Stimulated activated CD8-positive, alpha-beta memory T cell treated with anti-CD3 and anti-CD28 coated beads, Interleukin-12 subunit alpha, Interleukin-12 subunit beta, amount 100 ng/mL, for 4 hours (primary cell): ENCODE measurements around the gene LAMA4.

Experiments used
- DNase-seq: peaks from one replicate; pipeline ENCODE4 v3.0.0-alpha.2; 2020; ENCODE audit warnings: low read depth

The LAMA4 gene

GRCh38 chr6:112190164-112190563, 64.2 kb downstream of the LAMA4 start:
- DNase-seq: no peak

DNA sequence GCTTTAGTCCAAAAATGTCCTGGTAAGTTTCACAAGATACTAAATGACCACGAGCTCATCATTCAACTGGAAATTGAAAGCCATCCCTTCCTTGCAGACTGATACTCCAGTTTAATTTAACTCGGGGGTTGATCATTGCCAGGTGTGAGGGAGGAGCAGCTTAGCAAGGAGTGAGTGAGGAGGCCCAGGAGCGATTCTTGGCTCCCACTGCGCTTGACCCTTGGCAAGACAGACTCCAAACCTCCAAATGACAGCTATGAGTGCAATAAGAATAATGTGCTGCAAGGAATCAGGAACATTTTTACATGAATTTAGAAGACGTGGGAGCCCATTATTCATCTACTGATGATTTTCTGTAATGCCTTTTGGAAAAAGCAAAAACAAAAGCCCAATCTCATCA, 64.9 kb downstream of the LAMA4 start:
- DNase-seq: no peak

- no peak for DNase-seq
Measured at GRCh38 chr6:112188906-112189305, 65.5 kb downstream of the LAMA4 start.

GRCh38 chr6:112187736-112188135, 66.6 kb downstream of the LAMA4 start:
- no peak for DNase-seq

DNA sequence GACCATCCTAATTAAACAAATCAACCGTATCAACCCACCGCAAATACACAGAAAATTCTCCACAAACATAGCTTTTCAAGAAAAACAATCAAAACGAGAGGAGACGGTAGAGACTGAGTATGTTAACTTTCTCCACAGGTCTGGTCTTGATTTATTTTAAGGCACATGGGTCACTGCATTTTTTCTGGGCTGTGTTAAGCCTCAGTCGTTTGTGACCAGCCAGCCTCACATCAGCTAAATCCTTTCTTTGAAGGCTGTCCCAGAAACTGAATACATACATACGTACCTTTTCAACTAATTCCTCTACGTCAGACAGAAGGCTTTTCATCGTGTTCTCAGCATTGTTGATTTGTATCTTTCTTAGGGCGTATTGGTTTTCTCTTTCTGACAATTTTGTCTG, 69.4 kb downstream of the LAMA4 start:
- DNase-seq: no peak

DNA sequence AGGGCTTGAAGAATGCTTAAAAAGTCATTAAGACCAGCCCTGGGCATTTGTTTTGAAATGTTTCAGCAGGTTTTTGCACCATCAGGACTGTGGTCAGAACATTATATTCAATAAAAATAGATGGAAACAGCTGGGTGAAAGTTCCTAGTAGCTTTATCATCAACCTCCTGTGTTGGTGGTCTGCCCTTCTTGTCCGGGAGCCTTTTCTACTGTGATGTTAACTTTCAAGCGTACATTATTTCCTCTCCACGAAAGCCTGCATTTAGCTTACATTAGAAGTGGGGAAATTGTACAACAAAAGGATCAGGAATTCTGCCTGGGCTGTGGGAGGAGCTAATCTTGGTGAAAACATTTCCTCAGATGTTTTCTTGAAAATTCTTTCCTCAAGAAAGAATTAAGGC, 71.1 kb downstream of the LAMA4 start:
- no peak for DNase-seq

DNA sequence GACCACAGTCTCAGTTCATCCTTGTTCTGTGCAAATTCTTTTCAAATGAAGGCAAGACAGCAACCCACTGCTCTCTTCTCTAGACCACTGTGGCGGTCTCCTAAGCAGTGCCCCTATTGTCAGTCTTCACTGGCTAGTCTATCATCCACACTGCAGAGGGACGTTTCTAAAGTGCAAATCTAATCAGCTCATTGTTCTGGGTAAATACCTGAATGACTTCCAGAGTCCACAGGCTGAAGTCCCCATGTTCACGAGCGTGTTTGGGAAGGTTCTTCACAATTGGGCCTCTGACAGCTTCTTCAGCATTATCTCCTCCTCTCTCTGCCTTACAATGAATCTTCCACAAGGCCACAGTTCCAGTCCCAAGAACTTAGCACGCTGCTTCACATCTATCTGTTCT, 73.2 kb downstream of the LAMA4 start:
- DNase-seq: no peak

GRCh38 chr6:112180095-112180820, 74.1 kb downstream of the LAMA4 start:
- DNase-seq: no peak

DNA sequence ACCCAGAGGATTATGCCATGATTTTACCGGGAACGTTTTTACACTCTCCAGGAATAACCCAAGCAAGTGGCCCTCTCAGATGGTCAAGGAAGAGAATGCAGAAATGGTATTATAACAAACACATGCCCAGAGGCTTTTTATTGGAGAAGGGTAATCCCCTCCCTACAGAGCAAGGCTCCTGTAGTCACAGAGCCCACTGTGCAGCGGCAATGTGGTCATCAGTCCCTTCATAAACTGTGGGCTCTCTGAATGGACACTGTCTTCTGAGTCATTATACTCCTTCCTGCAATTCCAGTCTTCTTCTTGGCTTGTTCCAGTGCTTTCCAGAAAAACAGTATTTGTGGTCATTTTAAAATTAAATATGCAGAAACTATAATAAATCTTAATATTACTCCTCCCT, 74.7 kb downstream of the LAMA4 start:
- no peak for DNase-seq

GRCh38 chr6:112178846-112179245, 75.5 kb downstream of the LAMA4 start:
- no peak for DNase-seq

DNA sequence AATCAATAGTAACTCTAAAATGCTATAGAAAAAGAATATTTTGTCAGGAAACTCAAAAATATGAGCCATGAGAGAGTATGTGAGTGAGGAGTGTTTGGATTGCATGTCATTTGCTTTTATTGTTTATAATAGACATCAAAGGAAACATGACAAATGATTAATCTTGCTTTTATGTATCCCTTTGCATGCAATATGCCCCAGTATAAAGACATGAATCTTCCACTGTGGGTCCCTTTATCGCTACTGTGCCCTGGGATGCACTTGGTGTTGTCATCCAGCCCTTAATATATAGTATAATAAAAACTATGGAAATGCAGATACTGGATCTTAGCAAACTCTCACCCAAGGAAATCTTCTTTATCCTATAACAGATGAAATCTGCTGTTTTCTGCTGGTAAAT, 77.3 kb downstream of the LAMA4 start:
- no peak for DNase-seq

DNA sequence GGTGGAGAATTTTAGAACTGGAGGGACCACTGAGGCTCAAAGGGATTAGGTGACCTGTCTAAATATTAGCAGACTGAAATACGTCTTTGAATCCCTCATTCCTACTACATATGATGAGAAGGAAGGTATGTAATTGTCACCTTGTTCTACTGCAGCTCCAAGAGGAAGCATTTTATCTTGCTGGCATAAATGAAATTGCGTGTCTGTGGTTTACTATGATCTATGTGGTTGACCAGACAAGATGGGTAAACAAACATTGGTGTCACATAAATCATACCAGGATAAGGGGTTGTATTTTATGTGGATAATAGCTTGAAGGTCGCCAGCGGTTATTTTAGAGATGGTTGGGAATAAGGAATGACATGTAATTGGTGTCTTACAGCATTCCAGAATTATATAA, 78.2 kb downstream of the LAMA4 start:
- DNase-seq: no peak

DNA sequence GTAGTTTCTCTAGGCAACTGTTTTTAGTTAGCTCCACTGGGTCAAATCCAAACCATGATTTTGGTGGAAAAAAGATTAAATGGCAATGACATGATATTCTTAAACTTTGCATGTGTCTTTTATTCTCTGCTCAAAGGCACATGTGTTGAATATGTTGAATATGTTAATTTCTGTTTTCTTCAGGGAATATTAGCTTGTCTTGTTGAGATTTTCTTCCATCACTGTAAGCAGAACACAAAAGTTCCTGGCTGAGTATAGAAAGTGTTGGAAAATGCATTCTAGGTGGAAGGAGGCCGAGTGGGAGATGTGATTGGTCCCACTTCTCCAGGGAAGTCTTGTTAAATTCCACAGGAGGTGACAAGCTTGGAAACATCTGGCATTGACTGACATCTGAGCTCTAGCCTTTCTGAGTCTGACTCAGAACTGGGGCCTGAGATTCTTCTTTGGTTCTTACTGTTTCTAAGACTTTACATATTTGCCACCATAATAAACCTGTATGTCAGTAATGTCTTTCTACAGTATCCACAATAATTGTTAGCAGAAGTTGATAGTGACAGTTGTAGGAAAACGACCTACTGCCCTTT, 81.1 kb downstream of the LAMA4 start:
- no peak for DNase-seq

DNA sequence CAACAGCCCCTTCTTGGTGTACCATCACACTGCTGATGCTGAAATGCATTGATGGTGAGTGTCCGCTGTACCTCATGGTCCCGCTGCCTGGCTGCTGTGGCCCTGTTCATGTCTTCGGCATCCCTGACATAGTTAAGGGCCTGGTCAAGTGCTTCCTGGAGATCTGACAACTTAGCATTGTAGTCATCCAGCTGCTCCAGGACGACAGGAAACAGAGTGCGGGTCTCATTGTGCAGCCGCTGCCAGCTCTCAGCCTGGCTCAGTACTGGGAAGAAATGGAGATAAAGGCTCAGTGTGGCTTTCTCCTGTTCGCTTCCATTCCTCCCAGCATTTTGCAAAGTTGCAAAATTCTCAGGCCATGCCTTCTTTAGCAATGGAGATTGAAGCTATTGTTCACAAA, 81.8 kb downstream of the LAMA4 start:
- no peak for DNase-seq

- DNase-seq: no peak
Measured at GRCh38 chr6:112169541-112169940, 84.8 kb downstream of the LAMA4 start.

GRCh38 chr6:112163295-112164257, 90.8 kb downstream of the LAMA4 start:
- peak; percentile 37 for DNase-seq

- no peak for DNase-seq
Measured at GRCh38 chr6:112160745-112161144, 93.6 kb downstream of the LAMA4 start.

GRCh38 chr6:112156668-112157067, 97.7 kb downstream of the LAMA4 start:
- DNase-seq: no peak

- DNase-seq: no peak
Measured at GRCh38 chr6:112155886-112156285, 98.5 kb downstream of the LAMA4 start.

DNA sequence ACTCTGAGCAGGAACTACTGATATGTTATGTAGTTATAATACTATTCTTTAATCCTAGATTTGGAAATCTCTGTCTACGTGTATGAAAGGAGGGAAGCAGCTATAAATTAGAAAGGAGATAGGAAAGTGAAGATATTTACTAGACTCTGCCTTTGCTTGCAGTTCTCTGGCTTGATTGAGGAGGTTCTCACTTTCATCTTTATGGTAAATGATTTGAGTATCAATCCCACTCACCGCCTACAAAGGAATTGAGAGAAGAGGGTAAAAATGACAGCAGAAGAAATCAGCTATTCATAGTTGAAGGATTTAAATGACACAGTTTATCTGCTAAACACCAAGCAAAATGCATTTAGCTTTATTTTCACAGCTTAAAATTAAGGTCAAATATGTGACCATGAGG, 99.7 kb downstream of the LAMA4 start:
- DNase-seq: no peak

DNA sequence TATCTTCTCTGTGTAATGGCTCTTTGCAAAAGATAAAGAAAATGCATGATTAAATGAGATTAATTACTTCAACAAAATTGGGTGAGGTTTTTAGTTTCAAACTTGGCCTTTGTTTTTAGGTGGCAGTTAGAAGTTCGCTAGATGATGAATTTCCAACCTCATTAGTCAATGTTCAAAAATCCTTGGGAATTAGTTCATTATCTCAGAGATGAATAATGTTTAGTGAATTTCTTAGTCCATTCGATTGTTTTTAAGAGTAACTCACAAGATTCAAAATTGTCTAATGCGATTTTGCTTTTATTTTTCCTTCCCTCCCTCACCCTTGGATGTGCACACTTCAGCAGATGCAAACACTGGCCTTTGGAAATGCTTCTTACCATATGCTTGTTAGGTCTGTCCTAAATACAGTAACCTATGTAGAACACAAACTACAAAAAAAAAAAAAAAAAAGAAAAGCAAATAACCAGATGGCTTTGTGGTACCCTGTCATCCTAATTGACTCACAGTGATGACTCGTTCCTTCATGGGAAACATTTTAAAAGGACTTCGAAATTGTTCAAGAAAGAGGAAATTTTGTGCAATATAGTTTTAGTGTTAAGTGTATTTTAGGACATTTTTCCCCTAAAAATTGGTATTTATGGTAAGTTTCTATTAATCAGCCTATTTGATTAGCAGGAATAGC, 100.3 kb downstream of the LAMA4 start:
- DNase-seq: no peak

GRCh38 chr6:112150363-112150762, 104.0 kb downstream of the LAMA4 start:
- no peak for DNase-seq
